ENCODE measurements around the gene AFF1. TPM values are rescaled to one million over a fixed set of nuclear protein-coding genes. Genes with fewer than 3 reads are reported as not detected.

AFF1 gene
- total RNA-seq, 1 experiment from 2014 or later = 93.4 TPM

- Mint-ChIP-seq H3K27ac (0 out of 2 replicates have a peak overlapping the region, but pooled peaks have one; percentile 70), H3K4me1 (peaks cover 49% of the 10 kb centered on the region), H3K9me3 (no peaks in the 10 kb centered on the region), H3K36me3 (peaks cover 33% of the 10 kb centered on the region), H3K4me3 (no peak overlapping the region), H3K27me3 (ENCODE audit: low read depth) (no peaks in the 10 kb centered on the region)
- TF ChIP-seq ARID4B (CRISPR knock-in tag; IDR thresholded peaks at IDR 0.05; ENCODE audit: borderline replicate concordance) (no peak), IRF2 (CRISPR knock-in tag; IDR thresholded peaks at IDR 0.05; ENCODE audit: borderline replicate concordance, low read depth) (no peak), STAT6 (CRISPR knock-in tag; conservative IDR thresholded peaks at IDR 0.05; ENCODE audit: low read depth) (no peak), ATF1 (CRISPR knock-in tag; IDR thresholded peaks at IDR 0.05) (no peak), ELF4 (CRISPR knock-in tag; IDR thresholded peaks at IDR 0.05; ENCODE audit: low read depth) (no peak), E2F4 (CRISPR knock-in tag; IDR thresholded peaks at IDR 0.05; ENCODE audit: borderline replicate concordance, low read depth) (no peak), JAZF1 (CRISPR knock-in tag; IDR thresholded peaks at IDR 0.05) (no peak), ESRRA (CRISPR knock-in tag; IDR thresholded peaks at IDR 0.05; ENCODE audit: borderline replicate concordance) (no peak), ZNF425 (CRISPR knock-in tag; conservative IDR thresholded peaks at IDR 0.05) (no peak), NFE2L1 (CRISPR knock-in tag; IDR thresholded peaks at IDR 0.05) (no peak), ZNF423 (CRISPR knock-in tag; IDR thresholded peaks at IDR 0.05) (no peak), MXD4 (CRISPR knock-in tag; IDR thresholded peaks at IDR 0.05; ENCODE audit: borderline replicate concordance) (no peak), USF2 (CRISPR knock-in tag; IDR thresholded peaks at IDR 0.05) (no peak), USF1 (CRISPR knock-in tag; IDR thresholded peaks at IDR 0.05) (no peak)
- ATAC-seq (no peak), DNase-seq (ENCODE audit: low spot score) (no peak)
- ChIA-PET POLR2A (no interaction called here), CTCF (no interaction called here)
Observed at GRCh38 chr4:87050596-87050995, 115.8 kb downstream of the AFF1 start.

Measured in WTC11 (cell line).